Measurements from ENCODE around the gene USP10.
A peak's percentile ranks its signal among the peaks of the same experiment; 100 is the strongest.

Gene USP10

GRCh38 chr16:84699712-84700445, at the start of gene USP10:
TSS of gene USP10 (plus strand) at chr16:84700000. CDS start at chr16:84700091, 91 bp downstream.
- peak; percentile 63 for DNase-seq (ENCODE audit: low read depth, low spot score)
- TF ChIP-seq CTCF (IDR thresholded peaks at IDR 0.05; ENCODE audit: low read depth, low read length): no peak
- in situ Hi-C loops (cut with HindIII; ENCODE audit: low sequenced_read_pairs): no loop called here
- H3K4me3 ChIP-seq (ENCODE audit: low read depth, low read length): peak within 1 kb of the TSS; percentile 92

- H3K4me3 ChIP-seq (ENCODE audit: low read depth, low read length): no peak overlapping the region
- in situ Hi-C loops (cut with HindIII; ENCODE audit: low sequenced_read_pairs): no loop called here
- TF ChIP-seq CTCF (IDR thresholded peaks at IDR 0.05; ENCODE audit: low read depth, low read length): no peak
- DNase-seq (ENCODE audit: low read depth, low spot score): peak; percentile 26
Observed at GRCh38 chr16:84650062-84650991, 49.5 kb upstream of the USP10 start.

- no peak for DNase-seq (ENCODE audit: low read depth, low spot score)
- TF ChIP-seq CTCF (IDR thresholded peaks at IDR 0.05; ENCODE audit: low read depth, low read length): no peak
Observed at GRCh38 chr16:84652566-84652965, 47.2 kb upstream of the USP10 start.

GRCh38 chr16:84654238-84654637, 45.6 kb upstream of the USP10 start:
- DNase-seq (ENCODE audit: low read depth, low spot score): no peak
- no peak for TF ChIP-seq CTCF (IDR thresholded peaks at IDR 0.05; ENCODE audit: low read depth, low read length)
- in situ Hi-C loops (cut with HindIII; ENCODE audit: low sequenced_read_pairs): no loop called here
- H3K4me3 ChIP-seq (ENCODE audit: low read depth, low read length): no peak overlapping the region

More at GRCh38 chr16:84652566-84652965, 47.2 kb upstream of the USP10 start:
- H3K4me3 ChIP-seq (ENCODE audit: low read depth, low read length): no peak overlapping the region
- in situ Hi-C loops (cut with HindIII; ENCODE audit: low sequenced_read_pairs): no loop called here

GRCh38 chr16:84654998-84655397, 44.8 kb upstream of the USP10 start:
- in situ Hi-C loops (cut with HindIII; ENCODE audit: low sequenced_read_pairs): no loop called here
- H3K4me3 ChIP-seq (ENCODE audit: low read depth, low read length): no peak overlapping the region
- DNase-seq (ENCODE audit: low read depth, low spot score): no peak
- no peak for TF ChIP-seq CTCF (IDR thresholded peaks at IDR 0.05; ENCODE audit: low read depth, low read length)

GRCh38 chr16:84656649-84657048, 43.2 kb upstream of the USP10 start:
- in situ Hi-C loops (cut with HindIII; ENCODE audit: low sequenced_read_pairs): no loop called here
- H3K4me3 ChIP-seq (ENCODE audit: low read depth, low read length): no peak overlapping the region
- DNase-seq (ENCODE audit: low read depth, low spot score): no peak
- TF ChIP-seq CTCF (IDR thresholded peaks at IDR 0.05; ENCODE audit: low read depth, low read length): no peak

All from astrocyte of the spinal cord (primary cell).